Activated CD4-positive, alpha-beta T cell treated with anti-CD3 and anti-CD28 coated beads, Interleukin-2, amount 10 ng/mL, durations not matched to agents 24 days and 14 days (primary cell): Measurements from ENCODE around the gene GRID1. TPM values are rescaled to one million over a fixed set of nuclear protein-coding genes. Genes with fewer than 3 reads are reported as not detected.
A peak's percentile ranks its signal among the peaks of the same experiment; 100 is the strongest.

Experiments used
- DNase-seq: peaks from one replicate; pipeline ENCODE4 v3.0.0; 2022
- H3K27ac Mint-ChIP-seq: one replicate; pipeline ENCODE4 v1.8.0; 2022; ENCODE audit warnings: mild to moderate bottlenecking, mixed read lengths
- H3K27me3 Mint-ChIP-seq: one replicate; pipeline ENCODE4 v1.8.0; 2022; ENCODE audit warnings: mixed read lengths
- H3K36me3 Mint-ChIP-seq: one replicate; pipeline ENCODE4 v1.8.0; 2022; ENCODE audit warnings: low read depth, mild to moderate bottlenecking, mixed read lengths
- H3K4me1 Mint-ChIP-seq: one replicate; pipeline ENCODE4 v1.8.0; 2021; ENCODE audit warnings: mixed read lengths
- H3K4me3 Mint-ChIP-seq: one replicate; pipeline ENCODE4 v1.8.0; 2022; ENCODE audit warnings: mild to moderate bottlenecking, moderate library complexity, mixed read lengths
- H3K9me3 Mint-ChIP-seq: one replicate; pipeline ENCODE4 v1.8.0; 2021; ENCODE audit warnings: mixed read lengths
- intact Hi-C: fragments of 100-400 bp; cut with micrococcal nuclease; formaldehyde crosslinking; loops from one replicate; pipeline ENCODE4 v1.15.1; 2023
- total RNA-seq: library from RNA; stranded (reverse); gene quantifications from 2 replicates; pipeline ENCODE4 v1.2.3, GENCODE V29; 2022

Gene GRID1
- total RNA-seq, 1 donor from 2014 or later, result not detected

DNA sequence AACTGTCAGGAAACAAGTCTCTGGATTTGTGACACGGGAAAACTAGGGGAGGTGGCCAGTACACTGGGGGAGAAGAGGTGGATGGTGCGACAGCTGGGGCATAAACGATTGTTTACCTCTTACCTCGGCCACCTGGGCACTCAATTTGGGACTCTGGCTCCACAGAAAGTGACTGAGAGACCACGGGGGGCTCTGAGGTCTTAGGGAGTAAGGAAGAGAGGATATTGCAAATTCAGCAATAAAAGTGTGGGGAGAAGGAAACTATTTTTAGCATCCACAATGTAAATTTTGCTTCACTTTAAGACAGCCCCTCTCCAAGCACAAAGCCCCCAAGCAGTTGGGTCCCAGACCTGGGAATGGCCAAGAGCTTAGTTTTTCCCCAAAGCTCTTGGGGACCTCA is 440.5 kb downstream of the GRID1 start:
- Mint-ChIP-seq H3K27ac (no peak overlapping the region), H3K9me3 (no peaks in the 10 kb centered on the region), H3K36me3 (no peaks in the 10 kb centered on the region), H3K4me3 (no peak overlapping the region), H3K27me3 (no peaks in the 10 kb centered on the region), H3K4me1 (no peaks in the 10 kb centered on the region)
- intact Hi-C loops, result no loop called here
- DNase-seq, result peak; percentile 31

DNA sequence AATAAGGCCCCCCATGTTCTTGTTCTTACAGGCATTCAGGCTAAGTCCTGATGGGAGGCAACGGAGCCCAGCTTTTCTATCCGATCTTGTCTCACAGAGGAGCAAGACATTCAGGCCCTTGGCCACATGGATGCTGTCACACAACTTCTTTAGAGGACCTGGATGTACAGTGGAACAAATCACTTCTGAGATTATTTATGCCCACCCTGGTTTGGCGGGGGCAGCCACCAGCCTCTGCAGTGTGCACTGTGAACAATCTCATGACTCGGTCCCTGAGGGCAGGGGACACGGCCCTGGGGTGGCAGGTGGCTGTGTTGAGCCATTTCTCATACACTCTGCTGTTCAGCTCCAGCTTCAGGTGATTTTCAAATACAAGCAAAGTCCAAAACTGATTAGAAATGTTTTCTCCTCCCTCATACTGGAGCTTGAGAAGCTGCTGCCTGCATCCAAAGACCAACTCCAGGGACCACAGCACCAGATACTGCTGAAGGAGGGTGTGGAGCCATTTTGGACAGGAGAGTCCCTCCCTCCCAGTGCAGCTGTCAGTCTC is 441.3 kb downstream of the GRID1 start:
- intact Hi-C loops, result no loop called here
- DNase-seq, result peak; percentile 28
- no peaks in the 10 kb centered on the region for H3K27me3 Mint-ChIP-seq
- H3K4me1 Mint-ChIP-seq, result no peaks in the 10 kb centered on the region
- H3K9me3 Mint-ChIP-seq, result no peaks in the 10 kb centered on the region
- no peak overlapping the region for H3K27ac Mint-ChIP-seq
- H3K4me3 Mint-ChIP-seq, result no peak overlapping the region
- H3K36me3 Mint-ChIP-seq, result no peaks in the 10 kb centered on the region

DNA sequence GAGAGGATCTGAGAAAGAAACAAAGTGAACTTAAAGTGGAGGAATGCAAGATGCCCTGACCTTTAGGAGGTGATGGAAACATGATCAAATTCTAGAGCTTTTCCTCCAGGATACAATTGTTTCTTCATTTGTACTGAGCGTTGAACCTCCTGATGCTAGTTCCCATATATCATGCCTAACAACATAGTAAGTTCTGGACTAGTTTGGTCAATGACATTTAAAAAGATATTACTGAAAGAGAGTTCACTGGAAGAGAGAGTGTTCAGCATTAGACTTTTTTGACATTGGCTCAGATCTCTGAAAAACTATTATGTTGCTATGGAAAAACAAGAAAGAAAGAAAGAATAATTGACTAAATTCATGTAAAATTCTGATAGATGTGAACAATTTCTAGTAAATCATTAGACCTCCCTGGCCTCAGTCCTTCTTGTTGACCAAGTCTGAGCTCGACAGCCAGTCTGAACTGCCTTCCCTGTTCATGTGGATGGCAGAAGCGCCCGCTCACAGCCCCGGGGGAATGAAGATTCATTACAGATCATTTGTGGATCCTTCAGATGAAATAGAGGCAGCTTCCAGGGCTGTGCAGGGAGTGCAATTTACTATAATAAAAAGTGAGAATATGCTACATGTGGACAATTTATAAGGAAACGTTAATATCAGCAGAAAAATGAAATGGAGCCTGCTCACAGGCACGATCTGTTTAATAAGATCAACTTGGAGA is 442.1 kb downstream of the GRID1 start:
- Mint-ChIP-seq H3K36me3 (no peaks in the 10 kb centered on the region), H3K4me3 (no peak overlapping the region), H3K27ac (no peak overlapping the region), H3K4me1 (no peaks in the 10 kb centered on the region), H3K27me3 (no peaks in the 10 kb centered on the region), H3K9me3 (no peaks in the 10 kb centered on the region)
- peak; percentile 33 for DNase-seq
- intact Hi-C loops, result no loop called here

DNA sequence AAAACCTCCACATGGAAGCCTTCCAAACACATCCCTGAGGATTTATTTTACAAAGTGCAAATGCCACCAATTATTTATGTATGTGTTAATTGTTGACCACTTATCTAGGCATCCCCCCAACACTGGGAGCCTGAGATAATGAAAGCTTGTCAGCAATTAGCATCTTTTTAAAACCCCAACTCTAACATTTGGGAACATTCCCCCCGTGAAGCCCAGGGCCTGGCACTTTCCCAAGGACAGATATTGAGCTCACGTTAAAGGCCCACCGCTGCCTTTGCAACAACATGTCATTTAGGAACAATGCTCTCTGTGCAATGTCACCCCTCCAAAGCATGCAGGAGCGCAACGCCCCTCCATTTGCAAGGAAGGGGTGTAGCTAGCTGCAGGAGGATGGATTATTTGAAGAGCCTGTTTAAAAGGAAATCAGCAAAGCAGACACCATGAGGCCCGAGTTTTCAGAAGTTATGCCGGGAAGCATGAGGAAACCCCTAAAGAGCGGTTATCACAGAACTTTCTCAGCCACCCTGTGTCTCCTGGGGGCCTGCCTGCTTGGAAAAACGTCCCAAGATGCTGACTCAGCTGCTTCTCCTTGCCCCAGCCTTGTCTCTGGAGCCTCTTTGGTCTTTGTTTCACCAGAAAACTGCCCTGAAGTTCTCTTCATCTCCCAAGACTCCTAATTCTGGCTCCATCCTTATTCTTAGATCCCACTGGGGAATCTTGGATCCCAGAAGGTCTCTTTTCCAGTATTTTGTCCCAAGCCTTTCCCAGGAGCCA is 444.1 kb downstream of the GRID1 start:
- intact Hi-C loops, result no loop called here
- Mint-ChIP-seq H3K27ac (no peak overlapping the region), H3K9me3 (no peaks in the 10 kb centered on the region), H3K4me3 (no peak overlapping the region), H3K36me3 (no peaks in the 10 kb centered on the region), H3K27me3 (no peaks in the 10 kb centered on the region), H3K4me1 (no peaks in the 10 kb centered on the region)
- peak; percentile 33 for DNase-seq

DNA sequence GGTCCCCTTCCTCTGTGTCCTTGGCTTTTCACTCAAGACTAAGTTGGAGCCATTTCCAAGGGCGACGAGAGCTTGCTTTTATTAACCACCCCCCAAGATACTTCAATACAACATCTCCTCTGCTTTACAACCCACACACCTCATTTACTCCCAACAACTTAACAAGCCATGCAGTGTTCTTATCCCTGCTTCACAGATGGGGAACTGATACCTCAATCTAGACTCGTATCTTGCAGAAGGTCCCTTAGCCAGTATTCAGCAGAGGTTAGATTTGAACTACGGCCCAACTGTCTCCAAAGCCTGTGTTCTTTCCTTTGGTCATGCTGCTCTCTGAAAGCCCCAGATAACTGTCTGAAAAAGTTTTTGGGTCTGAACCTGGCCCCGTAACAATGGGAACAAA is 444.8 kb downstream of the GRID1 start:
- Mint-ChIP-seq H3K36me3 (no peaks in the 10 kb centered on the region), H3K9me3 (no peaks in the 10 kb centered on the region), H3K27ac (no peak overlapping the region), H3K4me1 (no peaks in the 10 kb centered on the region), H3K4me3 (no peak overlapping the region), H3K27me3 (no peaks in the 10 kb centered on the region)
- peak; percentile 24 for DNase-seq
- intact Hi-C loops, result no loop called here

DNA sequence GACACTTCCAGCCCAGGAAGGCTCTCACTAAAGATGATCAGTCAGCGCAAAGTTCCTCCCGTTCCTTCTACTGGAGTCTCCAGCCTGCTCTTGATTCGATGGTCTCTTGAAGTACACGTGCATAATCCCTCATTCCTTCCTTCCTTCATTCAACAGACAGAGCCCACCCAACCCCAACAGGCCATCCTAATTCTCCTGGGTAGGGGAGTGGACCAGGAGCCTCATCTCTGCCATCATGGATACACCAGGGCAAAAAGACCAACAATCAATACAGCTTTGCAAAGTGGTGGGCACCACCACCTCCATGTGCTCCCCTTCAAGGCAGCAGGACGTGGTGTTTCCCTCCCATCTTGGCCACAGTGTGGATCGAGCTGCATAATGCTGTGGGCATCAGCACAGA is 446.3 kb downstream of the GRID1 start:
- Mint-ChIP-seq H3K4me3 (no peak overlapping the region), H3K9me3 (no peaks in the 10 kb centered on the region), H3K4me1 (no peaks in the 10 kb centered on the region), H3K27ac (no peak overlapping the region), H3K27me3 (no peaks in the 10 kb centered on the region), H3K36me3 (no peaks in the 10 kb centered on the region)
- DNase-seq, result peak; percentile 34
- intact Hi-C loops, result no loop called here

DNA sequence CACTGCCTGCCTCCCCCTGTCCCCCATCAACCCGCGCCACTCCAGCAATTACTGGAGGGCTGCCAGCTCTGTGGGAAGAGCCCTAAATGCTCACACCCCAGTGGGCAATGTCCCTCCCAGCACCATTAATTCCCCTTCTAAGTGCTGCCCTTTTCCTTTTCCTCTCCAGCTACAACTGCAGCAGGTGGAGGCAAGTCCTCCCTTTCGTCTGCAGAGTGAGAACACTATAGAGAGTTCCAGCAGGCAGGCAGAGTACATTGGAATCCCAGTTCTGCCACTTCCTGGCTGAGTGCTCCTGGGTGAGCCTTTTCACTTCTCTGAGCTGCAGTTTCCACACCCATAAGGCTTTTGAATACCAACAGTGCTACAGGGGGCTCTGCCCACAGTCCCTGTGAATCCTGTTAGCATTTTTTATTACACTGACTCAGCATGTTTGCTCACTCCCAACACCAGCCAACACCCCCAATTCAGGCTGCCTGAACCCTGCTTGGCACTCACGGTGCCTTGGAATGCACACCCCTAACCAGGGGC is 447.0 kb downstream of the GRID1 start:
- Mint-ChIP-seq H3K27me3 (no peaks in the 10 kb centered on the region), H3K36me3 (no peaks in the 10 kb centered on the region), H3K4me1 (no peaks in the 10 kb centered on the region), H3K9me3 (no peaks in the 10 kb centered on the region), H3K27ac (no peak overlapping the region), H3K4me3 (no peak overlapping the region)
- DNase-seq, result peak; percentile 41
- intact Hi-C loops, result no loop called here

DNA sequence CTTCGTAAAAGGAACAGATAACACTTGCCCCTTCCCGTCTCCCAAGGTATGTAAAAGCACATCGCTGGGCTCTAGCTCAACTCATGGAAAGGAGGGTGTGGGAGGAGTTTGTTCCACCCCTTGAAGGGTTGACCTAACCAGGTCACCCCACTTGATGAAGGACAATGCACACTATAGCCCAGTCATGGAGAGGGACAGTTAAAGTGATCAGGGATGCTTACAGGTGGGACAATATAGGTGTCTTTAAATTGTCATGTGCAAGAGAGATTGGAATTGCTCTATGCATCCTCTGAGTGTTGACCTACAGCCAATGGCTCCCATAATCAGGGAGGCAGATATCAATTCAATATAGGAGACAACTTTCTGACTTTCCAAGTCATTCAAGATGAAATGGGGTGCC is 448.2 kb downstream of the GRID1 start:
- no peaks in the 10 kb centered on the region for H3K27me3 Mint-ChIP-seq
- peak; percentile 53 for DNase-seq
- H3K36me3 Mint-ChIP-seq, result no peaks in the 10 kb centered on the region
- no peaks in the 10 kb centered on the region for H3K4me1 Mint-ChIP-seq
- H3K4me3 Mint-ChIP-seq, result no peak overlapping the region
- H3K9me3 Mint-ChIP-seq, result no peaks in the 10 kb centered on the region
- no peak overlapping the region for H3K27ac Mint-ChIP-seq
- intact Hi-C loops, result no loop called here

DNA sequence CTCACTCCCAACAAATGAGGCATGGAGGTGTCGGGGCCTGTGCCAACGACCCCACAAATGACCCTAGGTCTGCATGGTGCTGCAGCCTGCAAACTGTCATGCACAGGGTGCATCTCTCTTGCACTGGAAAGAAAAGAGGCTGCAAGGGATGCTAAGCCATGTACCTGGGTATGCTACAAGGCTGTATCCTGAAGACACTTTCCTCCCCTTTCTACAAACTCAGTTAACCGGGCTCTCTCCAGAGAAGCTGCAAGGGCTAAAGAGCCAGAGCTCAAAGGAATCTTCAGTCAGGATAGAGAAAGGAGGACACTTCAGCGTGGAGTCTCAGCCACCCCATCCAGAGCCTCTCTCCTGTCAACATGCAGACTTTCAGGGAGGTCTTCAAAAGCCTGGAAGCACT is 449.0 kb downstream of the GRID1 start:
- no peak overlapping the region for H3K4me3 Mint-ChIP-seq
- intact Hi-C loops, result no loop called here
- H3K27ac Mint-ChIP-seq, result no peak overlapping the region

DNA sequence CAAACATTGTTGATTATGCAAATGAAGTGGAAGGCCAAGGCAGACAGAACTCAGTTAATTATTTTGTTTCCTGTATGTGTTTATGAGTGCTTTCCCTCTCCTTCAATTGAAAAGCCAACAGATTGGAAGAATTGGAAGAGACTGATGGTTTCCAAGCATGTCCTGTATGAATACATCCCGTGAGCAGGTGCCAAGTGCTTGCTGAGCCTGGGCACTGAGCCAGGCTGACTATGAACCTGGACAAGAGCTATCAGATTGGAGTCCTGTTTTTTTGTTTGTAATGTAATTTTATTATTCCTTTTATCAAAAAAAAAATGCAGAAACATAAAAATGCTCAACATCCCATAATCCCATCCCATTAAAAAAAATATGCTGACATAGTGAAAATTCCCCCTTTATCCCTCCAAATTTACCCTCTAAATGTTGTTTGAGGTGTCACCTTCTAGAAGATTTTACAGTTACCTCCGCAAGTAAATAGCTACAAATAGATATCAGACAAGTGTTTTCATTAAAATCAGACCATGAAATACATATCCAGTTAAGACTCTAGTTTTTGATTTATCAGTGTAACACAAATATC is 449.5 kb downstream of the GRID1 start:
- H3K9me3 Mint-ChIP-seq, result no peaks in the 10 kb centered on the region

More for the DNA sequence above, 449.0 kb downstream of the GRID1 start:
- no peaks in the 10 kb centered on the region for H3K9me3 Mint-ChIP-seq
- no peak for DNase-seq
- no peaks in the 10 kb centered on the region for H3K36me3 Mint-ChIP-seq
- H3K4me1 Mint-ChIP-seq, result no peaks in the 10 kb centered on the region
- no peaks in the 10 kb centered on the region for H3K27me3 Mint-ChIP-seq

DNA sequence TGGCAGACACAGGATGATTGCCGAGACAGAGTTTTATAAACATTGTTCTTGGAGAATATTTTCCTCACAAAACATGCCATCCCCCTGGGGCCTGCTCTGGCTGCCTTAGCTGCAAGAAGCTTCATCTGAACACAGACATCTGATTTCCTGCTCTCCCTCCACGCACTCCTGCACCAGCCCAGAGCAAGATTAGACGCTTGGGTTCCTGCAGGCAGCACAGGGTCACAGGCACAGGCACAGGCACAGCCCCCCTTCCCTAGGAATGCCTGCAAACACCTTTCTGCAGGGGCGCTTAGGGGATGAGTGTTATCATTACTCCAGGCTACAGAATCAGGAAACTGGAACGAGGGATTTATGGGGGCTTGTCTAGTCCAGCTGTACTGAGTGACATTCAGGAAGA is 450.3 kb downstream of the GRID1 start:
- H3K27ac Mint-ChIP-seq, result no peak overlapping the region
- intact Hi-C loops, result no loop called here
- DNase-seq, result peak; percentile 31

More for the DNA sequence above, 449.5 kb downstream of the GRID1 start:
- no peak for DNase-seq
- intact Hi-C loops, result no loop called here
- Mint-ChIP-seq H3K27me3 (no peaks in the 10 kb centered on the region), H3K4me1 (no peaks in the 10 kb centered on the region), H3K36me3 (no peaks in the 10 kb centered on the region), H3K27ac (no peak overlapping the region), H3K4me3 (no peak overlapping the region)

DNA sequence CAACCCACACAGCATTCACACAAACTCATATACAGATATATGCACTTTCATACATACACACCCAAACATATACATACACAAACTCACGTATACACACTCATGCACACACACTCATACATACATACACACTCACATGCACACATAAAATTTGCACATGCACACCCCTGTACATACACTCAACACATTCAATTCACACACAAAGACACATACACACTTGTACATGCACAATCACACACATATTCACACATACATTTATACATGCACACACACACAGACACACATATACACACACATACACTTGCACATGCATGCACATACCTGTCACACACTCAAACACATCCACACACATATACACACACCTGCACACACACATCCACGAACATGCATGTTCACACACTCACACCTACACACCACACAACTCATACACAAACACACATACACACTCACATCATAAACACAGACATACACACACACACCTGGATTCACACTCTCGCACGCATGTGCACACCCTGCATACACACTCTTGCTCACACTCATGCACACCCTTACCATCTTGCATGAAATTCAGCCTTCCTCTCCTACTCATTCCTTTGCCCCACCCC is 451.2 kb downstream of the GRID1 start:
- Mint-ChIP-seq H3K27ac (no peak overlapping the region), H3K36me3 (no peaks in the 10 kb centered on the region), H3K27me3 (peaks cover 1% of the 10 kb centered on the region), H3K4me1 (no peaks in the 10 kb centered on the region), H3K9me3 (no peaks in the 10 kb centered on the region), H3K4me3 (no peak overlapping the region)
- intact Hi-C loops, result no loop called here
- DNase-seq, result peak; percentile 24

More for the DNA sequence above, 450.3 kb downstream of the GRID1 start:
- Mint-ChIP-seq H3K4me3 (no peak overlapping the region), H3K4me1 (no peaks in the 10 kb centered on the region), H3K9me3 (no peaks in the 10 kb centered on the region), H3K27me3 (no peaks in the 10 kb centered on the region), H3K36me3 (no peaks in the 10 kb centered on the region)

DNA sequence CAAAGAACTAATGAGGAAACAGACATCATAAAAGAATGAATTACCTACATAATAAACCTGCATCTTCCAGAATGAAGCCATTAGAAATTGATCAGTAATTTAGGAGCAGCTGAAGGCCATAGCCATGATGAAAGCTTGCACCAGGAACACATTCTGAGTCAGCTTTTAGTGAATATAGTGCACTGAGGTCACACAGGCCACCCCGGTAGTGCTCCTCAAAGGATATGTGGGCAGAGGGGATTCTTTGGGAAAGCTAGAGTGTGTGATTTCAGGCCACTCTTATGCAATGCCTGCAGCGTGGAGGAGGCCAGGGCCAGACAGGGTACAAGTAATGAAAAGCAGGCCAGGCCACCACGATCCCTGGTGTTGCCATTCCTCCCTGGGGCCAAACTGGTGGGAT is 451.9 kb downstream of the GRID1 start:
- intact Hi-C loops, result no loop called here
- no peaks in the 10 kb centered on the region for H3K4me1 Mint-ChIP-seq
- no peak overlapping the region for H3K27ac Mint-ChIP-seq
- no peak overlapping the region for H3K4me3 Mint-ChIP-seq
- H3K27me3 Mint-ChIP-seq, result peaks cover 3% of the 10 kb centered on the region
- no peaks in the 10 kb centered on the region for H3K36me3 Mint-ChIP-seq
- no peaks in the 10 kb centered on the region for H3K9me3 Mint-ChIP-seq
- DNase-seq, result no peak
